A549 (cell line): ENCODE measurements around the gene FAM110D. TPM values are rescaled to one million over a fixed set of nuclear protein-coding genes. Genes with fewer than 3 reads are reported as not detected.
A peak's percentile ranks its signal among the peaks of the same experiment; 100 is the strongest.

ENCODE experiments used
- ATAC-seq, 2 experiments: fragments of 200-7000 bp in 1 of 2; fragments of >200 bp in 1 of 2; cut with Nextera tagmentation in 1 of 2; cut with Tn5 transposase in 1 of 2; 3 replicates each; pipeline versions ENCODE4 v1.8.0 to v1.9.1; 2018 to 2020; ENCODE audit warnings: mild to moderate bottlenecking in 1 of 2, moderate library complexity in 1 of 2
- CTCF ChIA-PET: fragments of 300-600 bp; sonication (Branson Sonifier 250); formaldehyde crosslinking; extraction: SDS; loops from one replicate; lab custom pipeline; 2021; ENCODE audit warnings: antibody characterized with exemption, inconsistent platforms; lab: Yijun Ruan, JAX
- POLR2A ChIA-PET: fragments of 350-600 bp; formaldehyde crosslinking; extraction: SDS; loops from one replicate; lab custom pipeline; 2021; ENCODE audit warnings: antibody characterized with exemption, inconsistent platforms; lab: Yijun Ruan, JAX
- DNase-seq, 2 experiments: peaks; one replicate each; pipeline versions ENCODE4 v3.0.0 to v3.0.0-alpha.2; 2011 to 2016; ENCODE audit warnings: low read depth in 1 of 2, low spot score in 1 of 2
- FAIRE-seq: peaks from 2 replicates; lab custom pipeline; 2011; peaks lifted over from hg19 to GRCh38; lab: Jason Lieb, UNC
- H3K27ac ChIP-seq, 2 experiments: fragments of >200 bp; sonication (Bioruptor Twin); formaldehyde crosslinking; 3 replicates each; pipeline ENCODE4 v1.5.1; 2016 to 2017
- H3K4me1 ChIP-seq: fragments of >200 bp; sonication (Bioruptor Twin); formaldehyde crosslinking; 3 replicates; pipeline ENCODE4 v1.6.1; 2016
- H3K4me2 ChIP-seq: fragments of >200 bp; sonication (Bioruptor Twin); formaldehyde crosslinking; 3 replicates; pipeline ENCODE4 v1.6.1; 2016
- H3K4me3 ChIP-seq: fragments of >200 bp; sonication (Bioruptor Twin); formaldehyde crosslinking; 3 replicates; pipeline ENCODE4 v1.5.1; 2016
- H3K9me3 ChIP-seq: fragments of >200 bp; sonication (Bioruptor Twin); formaldehyde crosslinking; 3 replicates; pipeline ENCODE4 v1.6.1; 2016
- BCL3 ChIP-seq: fragments of >200 bp; sonication (Bioruptor Twin); formaldehyde crosslinking; IDR thresholded peaks from 3 replicates; pipeline ENCODE4 v1.6.1; 2016
- CHD4 ChIP-seq: fragments of 200-600 bp; sonication (generic); IDR thresholded peaks from 2 replicates; pipeline ENCODE4 v1.6.1; 2016; ENCODE audit warnings: antibody characterized with exemption, mild to moderate bottlenecking, borderline replicate concordance
- CTCF ChIP-seq: fragments of >200 bp; sonication (Bioruptor Twin); formaldehyde crosslinking; IDR thresholded peaks from 3 replicates; pipeline ENCODE4 v1.5.1; 2016
- ELK1 ChIP-seq: fragments of 150-350 bp; IDR thresholded peaks from 2 replicates; pipeline ENCODE4 v1.6.1; 2014; ENCODE audit warnings: low read depth, mild to moderate bottlenecking, low read length
- EP300 ChIP-seq, 2 experiments: fragments of >200 bp; sonication (Bioruptor Twin); formaldehyde crosslinking; IDR thresholded peaks; 2 replicates in 1 of 2; 3 replicates in 1 of 2; pipeline ENCODE4 v1.6.1; 2016 to 2017
- FOSB ChIP-seq: fragments of 250-450 bp; sonication (Bioruptor Pico); IDR thresholded peaks from 2 replicates; pipeline ENCODE4 v1.5.0; 2020; ENCODE audit warnings: mild to moderate bottlenecking, moderate library complexity
- FOSL2 ChIP-seq, 2 experiments: fragments of 450-650 bp in 1 of 2; fragments of >200 bp in 1 of 2; sonication (Bioruptor Twin) in 1 of 2; formaldehyde crosslinking; IDR thresholded peaks; 2 replicates each; pipeline versions ENCODE4 v1.5.0 to v1.6.1; 2016 to 2020; ENCODE audit warnings: mild to moderate bottlenecking in 1 of 2, moderate library complexity in 1 of 2
- GATA3 ChIP-seq: IDR thresholded peaks from 2 replicates; pipeline ENCODE4 v1.6.1; 2012; ENCODE audit warnings: borderline replicate concordance
- HDAC2 ChIP-seq: fragments of 200-600 bp; sonication (generic); IDR thresholded peaks from 2 replicates; pipeline ENCODE4 v1.6.1; 2016
- HOXA7 ChIP-seq: fragments of 250-450 bp; sonication (Bioruptor Pico); IDR thresholded peaks from 2 replicates; pipeline ENCODE4 v1.5.0; 2020; ENCODE audit warnings: mild to moderate bottlenecking, moderate library complexity
- JUNB ChIP-seq: fragments of >200 bp; sonication (Bioruptor Twin); formaldehyde crosslinking; IDR thresholded peaks from 2 replicates; pipeline ENCODE4 v1.6.1; 2016
- MAX ChIP-seq: IDR thresholded peaks from 2 replicates; pipeline ENCODE4 v1.6.1; 2012
- MAZ ChIP-seq: fragments of 150-350 bp; IDR thresholded peaks from 2 replicates; pipeline ENCODE4 v1.6.1; 2014; ENCODE audit warnings: antibody characterized with exemption, low read depth, low read length, borderline replicate concordance
- MYC ChIP-seq: IDR thresholded peaks from 2 replicates; pipeline ENCODE4 v1.6.1; 2012; ENCODE audit warnings: mild to moderate bottlenecking, inconsistent platforms, low read length, improper control_type of control experiment, borderline replicate concordance
- NFE2L2 ChIP-seq: fragments of 150-350 bp; conservative IDR thresholded peaks from 2 replicates; pipeline ENCODE4 v1.6.1; 2014; ENCODE audit warnings: low read length
- NR3C1 ChIP-seq: fragments of >200 bp; sonication (Bioruptor Twin); formaldehyde crosslinking; IDR thresholded peaks from 3 replicates; pipeline ENCODE4 v1.6.1; 2017
- POLR2A ChIP-seq: IDR thresholded peaks from 2 replicates; pipeline ENCODE4 v1.6.1; 2012; ENCODE audit warnings: mild to moderate bottlenecking, low read length
- POLR2AphosphoS2 ChIP-seq: conservative IDR thresholded peaks from 2 replicates; pipeline ENCODE4 v1.6.1; 2012; ENCODE audit warnings: low read length, improper control_type of control experiment, inconsistent platforms
- RAD21 ChIP-seq, 2 experiments: fragments of >200 bp in 1 of 2; sonication (Bioruptor Twin) in 1 of 2; formaldehyde crosslinking in 1 of 2; IDR thresholded peaks in 1 of 2; conservative IDR thresholded peaks in 1 of 2; 2 replicates in 1 of 2; 3 replicates in 1 of 2; pipeline ENCODE4 v1.6.1; 2012 to 2018; ENCODE audit warnings: inconsistent platforms in 1 of 2
- RFX5 ChIP-seq: fragments of 450-650 bp; IDR thresholded peaks from 2 replicates; pipeline ENCODE4 v1.7.1; 2014; ENCODE audit warnings: antibody characterized with exemption, mild to moderate bottlenecking, moderate library complexity
- SREBF2 ChIP-seq: fragments of 450-650 bp; IDR thresholded peaks from 2 replicates; pipeline ENCODE4 v1.6.1; 2014; ENCODE audit warnings: mild to moderate bottlenecking, moderate library complexity
- TP53 ChIP-seq: fragments of 250-450 bp; sonication (Bioruptor Pico); IDR thresholded peaks from 2 replicates; pipeline ENCODE4 v1.5.0; 2021; ENCODE audit warnings: mild to moderate bottlenecking, moderate library complexity
- ZC3H11A ChIP-seq: fragments of 450-650 bp; IDR thresholded peaks from 2 replicates; pipeline ENCODE4 v1.6.1; 2014; ENCODE audit warnings: antibody characterized with exemption, mild to moderate bottlenecking
- ZNF302 ChIP-seq: fragments of 250-450 bp; sonication (Bioruptor Pico); IDR thresholded peaks from 2 replicates; pipeline ENCODE4 v1.9.0; 2021; ENCODE audit warnings: inconsistent platforms, mild to moderate bottlenecking, moderate library complexity
- ZSCAN20 ChIP-seq: fragments of 250-450 bp; sonication (Bioruptor Pico); IDR thresholded peaks from 2 replicates; pipeline ENCODE4 v1.8.0; 2022; ENCODE audit warnings: mild to moderate bottlenecking, moderate library complexity
- WGBS: methylation state at CpG from one replicate; pipeline ENCODE4 v1.1.6; 2017; ENCODE audit errors: missing lambda C conversion rate; 5-methylcytosine and 5-hydroxymethylcytosine counted together
- polyA plus RNA-seq, 4 experiments: library from polyadenylated mRNA; depleted of rRNA in 3 of 4; stranded (reverse); fragments of >200 nt; fragmentation: RNase III in 1 of 4; extraction: RNeasy Plus Mini Kit Qiagen cat#74134 plus additional on column Dnase treatment in 1 of 4; gene quantifications; 2 replicates in 3 of 4; 3 replicates in 1 of 4; pipeline ENCODE4 v1.2.3, GENCODE V29; 2011 to 2017
- TF ChIP-seq, protein P1 (sequence below): fragments of >200 bp; sonication (Bioruptor Twin); formaldehyde crosslinking; IDR thresholded peaks from 2 replicates; pipeline ENCODE4 v1.6.1; 2016
- TF ChIP-seq, protein P2 (sequence below): fragments of 450-650 bp; IDR thresholded peaks from 2 replicates; pipeline ENCODE4 v1.6.1; 2014; ENCODE audit warnings: antibody characterized with exemption

Gene FAM110D
- polyA plus RNA-seq, 2 of the 4 experiments (the other 2 are of a cell fraction): 0.04 TPM

DNA sequence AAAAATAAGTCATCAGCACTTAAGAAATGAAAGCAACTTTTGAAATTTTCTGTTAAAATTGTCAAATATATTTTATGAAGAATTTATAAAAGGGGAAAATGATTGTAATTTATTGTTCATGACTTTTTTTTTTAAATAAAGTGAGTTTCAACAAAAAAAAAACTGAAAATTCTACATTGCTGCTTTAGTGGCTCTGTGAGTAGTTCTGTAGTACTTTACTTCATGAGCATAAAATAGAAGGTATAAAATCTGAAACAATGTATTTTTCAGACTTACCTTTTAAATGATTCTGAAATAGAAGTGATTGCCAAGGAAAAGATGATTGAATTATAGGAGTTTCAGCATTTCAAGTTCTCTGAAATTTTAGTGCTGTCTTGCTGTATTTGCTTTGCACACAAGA, 33.5 kb upstream of the FAM110D start:
- Histone ChIP-seq H3K4me3 (no peak overlapping the region), H3K27ac (no peak overlapping the region), H3K4me2 (no peak overlapping the region), H3K9me3 (no peaks in the 10 kb centered on the region), H3K4me1 (peaks cover 39% of the 10 kb centered on the region)
- ATAC-seq (no peak), FAIRE-seq (no peak), DNase-seq (no peak)
- POLR2A ChIA-PET: no interaction called here
- CTCF ChIA-PET: interaction anchor here (0.7 to 7.1 kb wide), 3 partner anchors 19 to 89 kb away, joined by 4 to 46 read pairs (median 4); no protein-coding TSS in a partner anchor
- no peak for TF ChIP-seq MAX
- no peak for TF ChIP-seq HDAC2
- no peak for TF ChIP-seq MAZ
- TF ChIP-seq POLR2A: no peak
- no peak for TF ChIP-seq ZC3H11A
- no peak for TF ChIP-seq EP300 (IDR thresholded peaks at IDR 0.05)
- TF ChIP-seq FOSL2 (IDR thresholded peaks at IDR 0.05): no peak
- TF ChIP-seq FOSL2 (CRISPR knock-in tag; IDR thresholded peaks at IDR 0.05): no peak
- TF ChIP-seq, protein P1, sequence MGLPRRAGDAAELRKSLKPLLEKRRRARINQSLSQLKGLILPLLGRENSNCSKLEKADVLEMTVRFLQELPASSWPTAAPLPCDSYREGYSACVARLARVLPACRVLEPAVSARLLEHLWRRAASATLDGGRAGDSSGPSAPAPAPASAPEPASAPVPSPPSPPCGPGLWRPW: no peak
- no peak for TF ChIP-seq RAD21 (conservative IDR thresholded peaks at IDR 0.05 in 1 of 2, IDR thresholded peaks at IDR 0.05 in 1 of 2)
- no peak for TF ChIP-seq GATA3
- no peak for TF ChIP-seq RFX5
- TF ChIP-seq POLR2AphosphoS2: no peak
- no peak for TF ChIP-seq CTCF
- no peak for TF ChIP-seq ZNF302 (CRISPR knock-in tag)
- TF ChIP-seq, protein P2, sequence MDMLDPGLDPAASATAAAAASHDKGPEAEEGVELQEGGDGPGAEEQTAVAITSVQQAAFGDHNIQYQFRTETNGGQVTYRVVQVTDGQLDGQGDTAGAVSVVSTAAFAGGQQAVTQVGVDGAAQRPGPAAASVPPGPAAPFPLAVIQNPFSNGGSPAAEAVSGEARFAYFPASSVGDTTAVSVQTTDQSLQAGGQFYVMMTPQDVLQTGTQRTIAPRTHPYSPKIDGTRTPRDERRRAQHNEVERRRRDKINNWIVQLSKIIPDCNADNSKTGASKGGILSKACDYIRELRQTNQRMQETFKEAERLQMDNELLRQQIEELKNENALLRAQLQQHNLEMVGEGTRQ: no peak

DNA sequence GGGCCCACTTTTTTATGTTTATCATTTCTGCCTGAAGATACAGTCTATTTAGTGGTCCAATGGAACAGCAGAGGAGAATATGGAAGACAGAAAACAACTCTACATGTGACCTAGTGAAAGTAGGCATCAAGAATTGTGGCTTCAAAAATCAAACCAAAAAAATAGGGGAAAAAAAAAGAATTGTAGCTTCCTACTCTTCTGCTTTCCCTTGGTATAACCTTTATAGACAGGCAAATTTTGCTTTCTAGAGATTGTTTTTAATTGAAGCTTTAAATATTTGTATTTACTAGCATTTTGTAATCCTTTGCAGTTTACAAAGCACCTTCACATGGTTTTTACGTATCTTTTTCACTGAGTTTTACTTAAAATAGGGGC, 32.9 kb upstream of the FAM110D start:
- no peak overlapping the region for H3K4me2 ChIP-seq
- POLR2A ChIA-PET: interaction anchor here (1.3 kb wide), 1 partner anchor 14 kb away, joined by 3 read pairs; the partner anchor contains the start of gene PDIK1L
- H3K4me3 ChIP-seq: no peak overlapping the region
- no peak for DNase-seq
- H3K27ac ChIP-seq: no peak overlapping the region
- CTCF ChIA-PET: interaction anchor here (1.1 to 7.1 kb wide), 5 partner anchors 11 to 90 kb away, joined by 4 to 46 read pairs (median 6); no protein-coding TSS in a partner anchor
- no peaks in the 10 kb centered on the region for H3K9me3 ChIP-seq
- no peak for FAIRE-seq
- peaks cover 39% of the 10 kb centered on the region for H3K4me1 ChIP-seq
- WGBS: 79% methylated on average over 1 of the region's 1 CpG
- ATAC-seq: no peak
- no peak for TF ChIP-seq EP300 (IDR thresholded peaks at IDR 0.05)
- no peak for TF ChIP-seq BCL3

- H3K9me3 ChIP-seq: no peaks in the 10 kb centered on the region
- H3K4me2 ChIP-seq: peak overlapping the region; percentile 0; the same call in 1 of the 3 replicates
- no peak overlapping the region for H3K27ac ChIP-seq
- WGBS: 66% methylated on average over 9 of the region's 9 CpGs
- no peak for FAIRE-seq
- no peak for TF ChIP-seq ELK1
- TF ChIP-seq FOSB: no peak
- TF ChIP-seq NFE2L2: no peak
- no peak for TF ChIP-seq MYC
- no peak for TF ChIP-seq TP53 (CRISPR knock-in tag)
- no peak for TF ChIP-seq EP300 (IDR thresholded peaks at IDR 0.05)
- TF ChIP-seq JUNB: no peak
- no peak for TF ChIP-seq NR3C1
- no peak for TF ChIP-seq SREBF2
- TF ChIP-seq ZSCAN20 (CRISPR knock-in tag): no peak
- TF ChIP-seq HOXA7 (CRISPR knock-in tag): no peak
- no peak for TF ChIP-seq CHD4
- TF ChIP-seq, all 56 proteins: peak for 0
- POLR2A ChIA-PET: interaction anchor here (1.3 kb wide), 1 partner anchor 15 kb away, joined by 3 read pairs; the partner anchor contains the start of gene PDIK1L
- CTCF ChIA-PET: interaction anchor here (0.6 to 7.1 kb wide), 11 partner anchors 11 to 224 kb away, joined by 3 to 46 read pairs (median 4); no protein-coding TSS in a partner anchor
- no peak overlapping the region for H3K4me3 ChIP-seq
- peaks cover 39% of the 10 kb centered on the region for H3K4me1 ChIP-seq
- DNase-seq (peak in 1 of 2 experiments; percentile 25), ATAC-seq (no peak)
Measured at GRCh38 chr1:26126321-26127084, 32.4 kb upstream of the FAM110D start.
